GM12892 (cell line): ENCODE results near the gene OLFM4.

Experiments
- POLR2A ChIP-seq: IDR thresholded peaks from 2 replicates; pipeline ENCODE4 v1.6.1; 2011; ENCODE audit warnings: low read depth, low read length, control low read depth
- POLR2AphosphoS5 ChIP-seq: IDR thresholded peaks from 2 replicates; pipeline ENCODE4 v1.6.1; 2011; ENCODE audit warnings: low read depth, low read length, control low read depth
- TAF1 ChIP-seq: IDR thresholded peaks from 2 replicates; pipeline ENCODE4 v1.6.1; 2011; ENCODE audit warnings: low read depth, mild to moderate bottlenecking, control low read depth, low read length, borderline replicate concordance

DNA sequence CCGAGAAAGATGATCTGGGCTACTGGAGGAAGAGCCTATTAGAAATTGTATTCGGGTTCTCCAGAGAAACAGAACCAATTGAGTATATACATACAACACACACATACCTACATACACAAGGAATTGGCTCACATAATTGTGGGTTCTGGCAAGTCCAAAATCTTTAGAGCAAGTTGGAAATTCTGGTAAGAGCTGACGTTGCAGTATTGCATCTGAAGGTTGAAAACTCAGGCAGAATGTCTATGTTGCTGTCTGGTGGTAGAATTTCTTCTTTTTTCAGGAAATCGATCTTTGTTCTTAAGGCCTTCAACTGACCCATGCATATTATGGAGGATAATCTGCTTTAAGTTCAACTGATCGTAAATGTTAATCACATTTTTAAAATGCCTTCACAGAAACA lies 15.5 kb upstream of the OLFM4 start:
- TF ChIP-seq POLR2AphosphoS5 (no peak), POLR2A (no peak), TAF1 (no peak)
